Fibroblast of lung (primary cell): ENCODE measurements around the gene VTCN1. TPM values are rescaled to one million over a fixed set of nuclear protein-coding genes. Genes with fewer than 3 reads are reported as not detected.

Experiments used
- DNase-seq, 2 donors: peaks; one replicate each; pipeline versions ENCODE4 v3.0.0 to v3.0.0-alpha.2; 2010; ENCODE audit warnings: low read depth in 2 of 2
- H2AFZ ChIP-seq: 2 replicates; pipeline ENCODE4 v1.5.1; 2012; ENCODE audit warnings: low read length, control low read depth, inconsistent platforms
- H3K27ac ChIP-seq: 2 replicates; pipeline ENCODE4 v1.5.1; 2011; ENCODE audit warnings: low read length, control low read depth; ENCODE audit not compliant: insufficient read depth
- H3K27me3 ChIP-seq: 2 replicates; pipeline ENCODE4 v1.5.1; 2011; ENCODE audit warnings: mild to moderate bottlenecking, low read length; ENCODE audit not compliant: control insufficient read depth, insufficient read depth
- H3K36me3 ChIP-seq: 2 replicates; pipeline ENCODE4 v1.5.1; 2011; ENCODE audit warnings: low read length; ENCODE audit not compliant: control insufficient read depth, insufficient read depth
- H3K4me1 ChIP-seq: 2 replicates; pipeline ENCODE4 v1.5.1; 2011; ENCODE audit warnings: low read length; ENCODE audit not compliant: control insufficient read depth, insufficient read depth; ENCODE audit errors: extremely low read depth
- H3K4me2 ChIP-seq: 2 replicates; pipeline ENCODE4 v1.5.1; 2011; ENCODE audit warnings: low read length, control low read depth; ENCODE audit not compliant: insufficient read depth; ENCODE audit errors: extremely low read depth
- H3K4me3 ChIP-seq, 4 experiments: fragments of 200-600 bp in 1 of 4; sonication (generic) in 1 of 4; replicated peaks in 1 of 4; 2 replicates each; pipeline ENCODE4 v1.5.1; 2011 to 2016; ENCODE audit warnings: low read length in 4 of 4, low read depth in 3 of 4, mild to moderate bottlenecking in 3 of 4, control low read depth in 2 of 4, inconsistent platforms in 1 of 4, mixed read lengths in 1 of 4; ENCODE audit not compliant: insufficient read depth in 1 of 4; ENCODE audit errors: control extremely low read depth in 1 of 4
- H3K79me2 ChIP-seq: 2 replicates; pipeline ENCODE4 v1.5.1; 2012; ENCODE audit warnings: mild to moderate bottlenecking, low read length, inconsistent platforms; ENCODE audit not compliant: control insufficient read depth, insufficient read depth
- H3K9ac ChIP-seq: 2 replicates; pipeline ENCODE4 v1.5.1; 2011; ENCODE audit warnings: mild to moderate bottlenecking, low read length, control low read depth; ENCODE audit not compliant: insufficient read depth
- H3K9me3 ChIP-seq: 2 replicates; pipeline ENCODE4 v1.5.1; 2012; ENCODE audit warnings: low read depth, low read length; ENCODE audit not compliant: control insufficient read depth, insufficient read depth
- H4K20me1 ChIP-seq: 2 replicates; pipeline ENCODE4 v1.5.1; 2011; ENCODE audit warnings: low read length; ENCODE audit not compliant: control insufficient read depth, insufficient read depth; ENCODE audit errors: extremely low read depth
- CTCF ChIP-seq, 2 donors: IDR thresholded peaks in 1 of 2; conservative IDR thresholded peaks in 1 of 2; 1 replicate in 1 of 2; 2 replicates in 1 of 2; pipeline ENCODE4 v1.5.1; 2011 to 2012; ENCODE audit warnings: low read length in 2 of 2, control low read depth in 1 of 2, inconsistent platforms in 1 of 2, low read depth in 1 of 2, mild to moderate bottlenecking in 1 of 2
- EZH2 ChIP-seq: IDR thresholded peaks from 2 replicates; pipeline ENCODE4 v1.5.1; 2012; ENCODE audit warnings: low read length, control low read depth, mild to moderate bottlenecking; ENCODE audit errors: missing control alignments
- polyA plus RNA-seq, 2 donors: library from polyadenylated mRNA; depleted of rRNA in 1 of 2; stranded (reverse) in 1 of 2; unstranded in 1 of 2; fragments of >200 nt; gene quantifications; 2 replicates each; pipeline ENCODE4 v1.2.1, GENCODE V29; 2011 to 2012; ENCODE audit warnings: missing spikeins in 1 of 2
- total RNA-seq: library from RNA; depleted of rRNA; stranded (reverse); fragments of >200 nt; gene quantifications from 2 replicates; pipeline ENCODE4 v1.2.1, GENCODE V29; 2014

VTCN1 gene
- total and polyA plus RNA-seq, 2 donors (not counting 1 experiment from before 2014, with no cell fraction given): 0.03 TPM; not detected in 1

- no peak overlapping the region for H3K27ac ChIP-seq
- H3K9me3 ChIP-seq: no peaks in the 10 kb centered on the region
- no peaks in the 10 kb centered on the region for H3K4me1 ChIP-seq
- H3K27me3 ChIP-seq: no peaks in the 10 kb centered on the region
- no peak overlapping the region for H3K4me2 ChIP-seq
- TF ChIP-seq EZH2 (no peak), CTCF (conservative IDR thresholded peaks at IDR 0.05 in 1 of 2, IDR thresholded peaks at IDR 0.05 in 1 of 2; ENCODE audit: low read depth in 1 of 2, low read length in 2 of 2) (no peak)
- H3K79me2 ChIP-seq: no peaks in the 10 kb centered on the region
- no peak overlapping the region for H3K9ac ChIP-seq
- H3K4me3 ChIP-seq: no peak overlapping the region
- H4K20me1 ChIP-seq: no peaks in the 10 kb centered on the region
- no peak overlapping the region for H2AFZ ChIP-seq
- DNase-seq: peak in 1 of 2 donors; percentile 52
- H3K36me3 ChIP-seq: no peaks in the 10 kb centered on the region
Measured at GRCh38 chr1:117189726-117190125, 21.0 kb downstream of the VTCN1 start.

GRCh38 chr1:117188816-117189437 lies 21.8 kb downstream of the VTCN1 start:
- Histone ChIP-seq H3K4me1 (no peaks in the 10 kb centered on the region), H4K20me1 (no peaks in the 10 kb centered on the region), H3K27ac (no peak overlapping the region), H3K9me3 (no peaks in the 10 kb centered on the region), H3K27me3 (no peaks in the 10 kb centered on the region), H3K9ac (no peak overlapping the region), H3K4me3 (no peak overlapping the region), H3K4me2 (no peak overlapping the region), H2AFZ (no peak overlapping the region), H3K79me2 (no peaks in the 10 kb centered on the region), H3K36me3 (no peaks in the 10 kb centered on the region)
- no peak for TF ChIP-seq CTCF (conservative IDR thresholded peaks at IDR 0.05 in 1 of 2, IDR thresholded peaks at IDR 0.05 in 1 of 2; ENCODE audit: low read depth in 1 of 2, low read length in 2 of 2)
- no peak for TF ChIP-seq EZH2
- peak; percentile 6 to 34 for DNase-seq

- no peak overlapping the region for H3K4me3 ChIP-seq
- H3K27me3 ChIP-seq: no peaks in the 10 kb centered on the region
- no peaks in the 10 kb centered on the region for H3K36me3 ChIP-seq
- no peak overlapping the region for H3K9ac ChIP-seq
- H4K20me1 ChIP-seq: no peaks in the 10 kb centered on the region
- H3K79me2 ChIP-seq: no peaks in the 10 kb centered on the region
- H3K27ac ChIP-seq: no peak overlapping the region
- no peak overlapping the region for H3K4me2 ChIP-seq
- TF ChIP-seq CTCF (conservative IDR thresholded peaks at IDR 0.05 in 1 of 2, IDR thresholded peaks at IDR 0.05 in 1 of 2; ENCODE audit: low read depth in 1 of 2, low read length in 2 of 2) (no peak), EZH2 (no peak)
- no peak overlapping the region for H2AFZ ChIP-seq
- H3K9me3 ChIP-seq: no peaks in the 10 kb centered on the region
- no peaks in the 10 kb centered on the region for H3K4me1 ChIP-seq
- peak; percentile 35 to 45 for DNase-seq
Measured at GRCh38 chr1:117188170-117188815, 22.4 kb downstream of the VTCN1 start.
